HG03139 (cell line): ENCODE results near the gene JUNB.
A peak's percentile ranks its signal among the peaks of the same experiment; 100 is the strongest.
"Not testable (repeated sequence)": the region's sequence is repeated elsewhere in the genome, so short reads cannot be mapped to it uniquely, and the experiment has no call there.

ENCODE experiments used
- ATAC-seq: cut with Tn5 transposase; IDR thresholded peaks from one replicate; pipeline ENCODE4 v1.9.1; 2021; ENCODE audit not compliant: unreplicated experiment

The JUNB gene

GRCh38 chr19:12802267-12803106 lies 11.2 kb downstream of the JUNB start:
- ATAC-seq = no peak

- ATAC-seq = no peak
Measured at GRCh38 chr19:12804051-12804450, 12.8 kb downstream of the JUNB start.

DNA sequence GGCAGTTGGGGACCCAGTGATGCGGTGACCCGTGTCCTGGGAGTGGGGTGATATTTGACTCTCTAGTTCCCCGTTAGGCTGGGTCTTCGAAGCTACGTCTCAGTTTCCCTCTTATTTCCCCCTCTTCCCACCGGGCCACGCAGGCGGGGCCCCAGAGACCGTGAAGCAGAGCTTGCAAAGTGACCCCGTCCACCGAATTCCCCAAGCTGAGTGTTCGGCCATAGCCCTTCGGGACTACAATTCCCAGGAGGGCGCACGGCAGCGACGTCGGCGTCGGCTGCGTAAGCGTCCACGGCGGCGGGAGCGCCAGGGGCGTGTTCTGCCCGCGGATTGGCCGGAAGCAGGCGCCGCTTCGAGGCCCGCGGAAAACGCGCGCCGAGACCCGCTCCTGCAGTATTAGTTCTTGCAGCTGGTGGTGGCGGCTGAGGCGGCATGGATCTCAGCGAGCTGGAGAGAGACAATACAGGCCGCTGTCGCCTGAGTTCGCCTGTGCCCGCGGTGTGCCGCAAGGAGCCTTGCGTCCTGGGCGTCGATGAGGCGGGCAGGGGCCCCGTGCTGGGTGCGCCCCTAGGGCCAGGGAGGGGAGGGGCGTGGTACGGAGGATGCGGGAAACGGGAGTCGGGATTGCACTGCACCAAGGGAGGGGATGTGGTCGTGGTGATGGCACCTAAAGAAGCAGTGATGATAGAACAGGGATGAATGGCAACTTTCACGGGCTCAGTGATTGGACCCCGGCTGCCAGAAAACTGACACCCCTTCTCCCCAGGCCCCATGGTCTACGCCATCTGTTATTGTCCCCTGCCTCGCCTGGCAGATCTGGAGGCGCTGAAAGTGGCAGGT lies 15.2 kb downstream of the JUNB start, which contains the start of gene RNASEH2A:
TSS of gene RNASEH2A (plus strand) at position 343 of the 840 bp plus-strand sequence. CDS start at position 433, 90 bp downstream.
- peak; percentile 74 for ATAC-seq

GRCh38 chr19:12815088-12815487 lies 23.8 kb downstream of the JUNB start:
- no peak for ATAC-seq

DNA sequence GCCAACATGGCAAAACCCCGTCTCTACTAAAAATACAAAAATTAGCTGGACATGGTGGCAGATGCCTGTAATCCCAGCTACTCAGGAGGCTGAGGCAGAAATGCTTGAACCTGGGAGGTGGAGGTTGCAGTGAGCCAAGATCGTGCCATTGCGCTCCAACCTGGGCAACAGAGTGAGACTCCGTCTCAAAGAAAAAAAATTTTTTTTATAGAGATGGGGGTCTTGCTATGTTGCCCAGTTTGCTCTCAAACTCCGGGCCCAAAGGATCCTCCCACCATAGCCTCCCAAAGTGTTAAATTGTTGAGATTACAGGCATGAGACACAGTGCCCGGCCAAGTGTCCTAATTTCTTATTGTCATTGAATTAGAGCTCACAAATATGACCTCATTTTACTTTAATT lies 25.9 kb downstream of the JUNB start:
- not testable (repeated sequence) for ATAC-seq

- not testable (repeated sequence) for ATAC-seq
Measured at GRCh38 chr19:12817810-12818209, 26.5 kb downstream of the JUNB start.

DNA sequence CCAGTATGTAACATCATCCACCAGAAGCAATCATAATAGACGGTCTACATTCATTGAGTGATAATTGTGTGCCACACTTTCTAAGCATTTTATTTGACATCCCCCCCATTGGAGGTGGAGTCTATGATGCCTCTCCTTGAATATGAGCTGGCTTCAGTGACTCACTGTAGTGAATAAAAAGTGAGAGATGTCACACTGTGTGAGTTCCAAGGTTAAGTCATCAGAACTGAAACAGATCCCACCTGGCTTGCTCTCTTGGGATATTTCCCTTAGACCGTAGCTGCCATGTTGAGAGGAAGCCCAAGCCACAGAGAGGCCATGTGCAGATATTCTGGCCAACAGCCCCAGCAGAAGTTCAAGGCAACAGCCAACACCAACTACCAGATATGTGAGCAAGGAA lies 30.5 kb downstream of the JUNB start:
- no peak for ATAC-seq

DNA sequence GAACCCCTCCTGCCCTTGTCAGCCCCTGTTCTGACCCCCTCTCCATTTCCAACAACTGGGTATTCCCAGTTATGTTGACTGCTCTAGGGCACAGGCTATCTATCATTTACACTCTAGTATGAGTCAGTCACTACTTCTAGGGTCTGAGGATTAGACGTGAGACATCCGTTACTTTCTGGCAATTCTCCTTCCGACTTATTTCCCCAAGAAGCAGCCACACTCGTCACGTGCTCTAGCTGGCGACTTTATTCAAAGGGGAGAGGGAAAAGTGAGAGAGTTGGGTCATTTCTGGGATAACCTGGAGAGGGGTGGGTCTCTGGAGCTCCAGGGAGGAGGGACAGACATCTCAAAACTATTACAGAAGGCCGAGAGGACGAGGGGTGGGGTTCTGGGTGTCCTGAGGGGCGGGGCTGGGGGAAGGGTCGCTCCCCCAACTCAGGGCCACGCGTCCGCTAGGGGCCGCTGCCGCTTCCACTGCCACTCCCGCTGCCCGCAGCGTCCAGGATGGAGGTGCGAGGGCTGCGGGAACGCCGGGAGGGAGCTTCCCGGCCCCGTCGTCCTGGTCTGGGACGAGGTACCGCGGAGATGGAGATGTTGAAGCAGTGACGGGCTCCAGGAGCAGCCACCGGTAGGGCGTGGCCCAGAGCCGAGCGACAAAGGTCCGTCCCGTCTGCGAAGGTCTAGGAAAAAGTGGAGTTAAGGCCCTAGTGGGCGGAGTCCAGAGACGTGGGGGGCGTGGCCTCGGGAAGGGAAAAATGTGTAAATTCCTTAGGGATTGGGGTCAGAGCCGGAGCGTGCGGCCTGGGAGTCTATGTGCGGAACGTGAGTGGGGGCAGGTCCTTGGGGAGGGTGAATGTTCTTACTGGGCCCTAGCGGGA lies 34.2 kb downstream of the JUNB start:
- ATAC-seq = no peak

DNA sequence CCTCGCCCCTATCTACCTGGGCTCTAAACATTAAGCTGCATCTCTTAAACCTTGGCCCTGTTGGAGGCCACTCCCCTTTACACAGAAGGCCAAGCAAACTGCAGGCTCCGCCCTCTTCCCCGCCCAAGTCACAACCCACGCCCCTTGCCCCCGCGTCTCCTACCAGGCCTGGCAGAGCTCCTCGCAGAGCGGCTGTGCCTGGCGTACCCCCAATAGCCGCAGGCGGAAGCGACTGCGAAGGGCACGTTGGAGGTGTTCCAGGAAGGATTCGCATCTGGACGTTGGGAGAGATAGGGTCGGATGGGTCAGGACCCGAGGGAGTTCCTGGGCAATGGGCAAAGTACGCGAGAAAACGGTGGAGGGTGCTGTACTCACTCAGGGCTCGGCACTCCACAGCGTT lies 37.2 kb downstream of the JUNB start:
- no peak for ATAC-seq

- no peak for ATAC-seq
Measured at GRCh38 chr19:12833418-12833737, 42.1 kb downstream of the JUNB start.

DNA sequence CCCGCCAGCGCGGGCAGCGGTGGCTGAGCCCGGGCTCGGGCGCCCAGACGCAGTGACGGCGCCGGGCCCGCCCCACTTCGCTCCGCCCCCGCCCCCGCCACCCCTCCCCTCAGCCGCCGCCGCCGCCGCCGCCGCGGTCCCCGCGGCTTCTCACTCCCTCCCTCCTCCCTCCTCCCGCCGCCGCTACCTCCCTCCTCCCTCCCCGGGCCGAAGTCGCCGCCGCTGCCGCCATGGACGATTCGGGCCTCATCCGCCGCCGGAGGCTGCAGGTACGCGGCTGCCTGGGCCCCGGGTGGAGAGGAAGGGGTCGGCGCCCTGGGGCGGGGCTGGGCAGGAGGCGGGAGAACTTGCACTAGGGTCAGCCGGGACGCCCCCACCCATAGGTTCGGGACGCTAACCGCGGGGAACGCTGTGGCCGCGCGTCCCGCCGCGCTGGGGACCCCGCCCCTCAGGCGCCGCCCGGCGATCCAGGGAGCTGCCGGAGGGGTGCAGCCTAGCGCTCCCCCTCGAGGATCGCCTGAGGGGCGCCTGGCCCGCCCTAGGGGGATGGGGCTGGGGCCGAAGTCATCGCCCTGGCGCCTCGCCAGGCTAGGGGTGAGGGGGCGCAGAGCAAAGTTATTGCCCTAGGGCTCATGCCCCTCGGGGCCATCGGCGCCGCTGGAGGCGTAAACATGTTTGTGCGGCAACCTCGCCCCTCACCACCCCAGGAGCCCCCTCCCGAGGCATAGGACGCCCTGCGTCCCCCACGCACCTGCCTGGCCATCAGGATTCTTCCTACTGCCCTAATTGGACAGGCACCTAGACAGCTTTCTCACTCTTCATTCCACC lies 42.7 kb downstream of the JUNB start:
- ATAC-seq = no peak

GRCh38 chr19:12834566-12834943 lies 43.3 kb downstream of the JUNB start, which contains the start of gene RTBDN:
Gene RTBDN (minus strand): TSS chr19:12834579. CDS start chr19:12829979, 4,600 bp downstream.
- ATAC-seq = no peak

- ATAC-seq = no peak
Measured at GRCh38 chr19:12834976-12835757, 43.9 kb downstream of the JUNB start.

DNA sequence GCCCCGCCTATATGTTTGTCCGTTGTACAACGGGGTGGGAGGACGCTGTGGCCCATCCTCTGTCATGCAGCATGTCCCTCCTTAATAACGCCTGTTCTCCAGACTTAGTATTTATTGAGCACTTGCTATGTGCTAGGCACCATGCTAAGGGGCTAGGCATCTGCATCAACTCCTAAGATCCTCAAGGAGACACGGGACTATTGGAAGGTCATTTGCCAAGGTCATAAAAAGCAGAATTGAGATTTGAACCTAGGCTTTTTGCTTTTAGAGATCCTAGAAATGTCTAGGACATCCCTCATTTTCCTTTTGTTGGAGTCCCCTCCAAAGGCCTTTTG lies 45.2 kb downstream of the JUNB start:
- ATAC-seq = no peak

DNA sequence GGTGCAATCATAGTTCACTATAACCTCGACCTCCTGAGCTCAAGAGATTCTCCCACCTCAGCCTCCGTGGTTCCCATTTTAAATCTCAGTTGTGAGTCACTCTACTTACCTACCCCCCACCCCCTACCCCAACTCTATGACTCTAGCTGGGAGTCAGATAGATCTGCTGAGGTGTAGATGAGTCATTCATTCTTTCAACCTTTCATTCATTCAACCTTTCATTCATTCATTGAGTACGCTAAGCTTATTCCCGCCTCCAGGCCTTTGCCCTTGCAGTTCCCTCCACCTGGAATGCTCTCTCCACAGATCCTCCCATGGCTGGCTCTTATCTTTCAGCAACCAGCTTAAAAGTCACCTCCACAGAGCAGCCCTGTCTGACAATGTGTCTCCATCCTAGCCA lies 45.9 kb downstream of the JUNB start:
- ATAC-seq = no peak

GRCh38 chr19:12838182-12838885 lies 47.0 kb downstream of the JUNB start, which contains the start of gene MAST1:
Gene MAST1 (plus strand): TSS chr19:12838515. CDS start chr19:12838573, 58 bp downstream.
- no peak for ATAC-seq

DNA sequence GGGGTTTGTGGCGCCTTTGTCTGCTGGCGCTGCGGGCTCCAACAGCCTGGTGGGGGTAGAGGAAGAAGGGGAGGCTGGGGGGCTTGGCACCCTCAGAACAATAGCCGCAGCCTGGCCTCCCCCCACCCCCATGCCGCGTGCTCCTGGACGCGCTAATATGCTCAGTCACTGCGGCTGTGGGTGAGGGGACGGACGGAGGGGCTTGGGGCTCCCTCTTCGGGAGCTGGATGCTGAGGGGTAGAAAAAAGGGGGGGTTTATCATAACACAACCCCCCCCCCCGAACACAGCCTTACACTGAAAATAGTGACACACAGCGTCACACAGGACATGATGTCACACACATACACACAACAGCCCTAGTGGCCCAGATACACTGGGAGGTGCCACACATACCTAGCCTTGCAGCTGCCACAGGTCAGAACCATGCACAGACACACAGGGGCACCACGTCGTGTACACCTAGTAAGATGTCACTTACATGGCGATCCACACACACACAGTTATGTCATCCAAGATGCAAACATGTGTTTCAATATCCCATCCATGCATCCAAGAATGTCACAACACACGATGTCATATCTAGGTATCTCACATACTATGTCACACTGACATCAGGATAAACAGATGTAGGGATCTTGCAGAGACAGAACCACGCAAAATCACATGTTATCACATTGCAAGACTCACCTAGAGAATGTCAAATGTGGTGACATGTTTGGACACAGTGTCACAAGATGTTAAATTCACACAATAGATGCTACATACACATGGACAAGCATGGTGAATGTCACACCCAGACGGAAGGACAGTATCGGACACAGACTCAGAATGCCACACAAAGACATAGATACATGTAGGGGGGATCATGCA lies 47.8 kb downstream of the JUNB start:
- no peak for ATAC-seq
